ENCODE data around the gene RNF212.

DNA sequence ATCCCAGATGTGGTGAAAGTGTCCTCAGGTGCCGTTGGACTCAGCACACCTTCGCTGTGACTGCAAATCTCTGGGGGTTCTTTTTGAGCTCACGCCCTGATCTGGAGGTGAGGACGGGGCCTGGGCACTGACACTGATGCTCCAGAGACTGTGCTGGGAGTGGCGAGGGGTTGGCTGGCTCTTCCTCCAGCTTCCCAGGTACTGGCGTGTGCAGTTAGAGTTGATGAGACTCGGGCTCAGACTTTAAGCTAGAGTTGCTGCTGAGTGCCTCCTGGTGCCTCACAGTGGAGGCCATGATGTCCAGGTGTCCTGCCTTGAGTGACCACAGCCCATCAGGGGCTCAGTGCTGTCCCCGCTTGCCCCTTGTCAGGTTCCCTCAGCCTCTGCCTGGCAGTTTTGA lies 42.7 kb upstream of the RNF212 start:
- TF ChIP-seq, protein P1, sequence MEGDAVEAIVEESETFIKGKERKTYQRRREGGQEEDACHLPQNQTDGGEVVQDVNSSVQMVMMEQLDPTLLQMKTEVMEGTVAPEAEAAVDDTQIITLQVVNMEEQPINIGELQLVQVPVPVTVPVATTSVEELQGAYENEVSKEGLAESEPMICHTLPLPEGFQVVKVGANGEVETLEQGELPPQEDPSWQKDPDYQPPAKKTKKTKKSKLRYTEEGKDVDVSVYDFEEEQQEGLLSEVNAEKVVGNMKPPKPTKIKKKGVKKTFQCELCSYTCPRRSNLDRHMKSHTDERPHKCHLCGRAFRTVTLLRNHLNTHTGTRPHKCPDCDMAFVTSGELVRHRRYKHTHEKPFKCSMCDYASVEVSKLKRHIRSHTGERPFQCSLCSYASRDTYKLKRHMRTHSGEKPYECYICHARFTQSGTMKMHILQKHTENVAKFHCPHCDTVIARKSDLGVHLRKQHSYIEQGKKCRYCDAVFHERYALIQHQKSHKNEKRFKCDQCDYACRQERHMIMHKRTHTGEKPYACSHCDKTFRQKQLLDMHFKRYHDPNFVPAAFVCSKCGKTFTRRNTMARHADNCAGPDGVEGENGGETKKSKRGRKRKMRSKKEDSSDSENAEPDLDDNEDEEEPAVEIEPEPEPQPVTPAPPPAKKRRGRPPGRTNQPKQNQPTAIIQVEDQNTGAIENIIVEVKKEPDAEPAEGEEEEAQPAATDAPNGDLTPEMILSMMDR (IDR thresholded peaks at IDR 0.05), result no peak
- no peak for TF ChIP-seq POLR2A (IDR thresholded peaks at IDR 0.05)
